K562 (cell line): ENCODE measurements around the gene TCF15. TPM values are rescaled to one million over a fixed set of nuclear protein-coding genes. Genes with fewer than 3 reads are reported as not detected.
A peak's percentile ranks its signal among the peaks of the same experiment; 100 is the strongest.
"Not testable (repeated sequence)": the region's sequence is repeated elsewhere in the genome, so short reads cannot be mapped to it uniquely, and the experiment has no call there.

Source experiments
- ATAC-seq: fragments of 200-7000 bp; cut with Tn5 transposase; 3 replicates; pipeline ENCODE4 v1.9.1; 2020; ENCODE audit warnings: moderate library complexity
- BruUV-seq: library from RNA; stranded (reverse); fragments of 400-500 nt; replicated peaks from 2 replicates; lab custom pipeline; 2021; lab: Mats Ljungman, UMichigan
- CTCF ChIA-PET: fragments of 300-600 bp; formaldehyde crosslinking; extraction: SDS; loops from one replicate; lab custom pipeline; 2021; ENCODE audit warnings: low intra/inter-chr PET ratio; lab: Yijun Ruan, JAX
- POLR2A ChIA-PET: fragments of 300-600, 350-650 bp; sonication (Branson Sonifier 250); formaldehyde crosslinking; extraction: SDS; loops from one replicate; lab custom pipeline; 2021; ENCODE audit warnings: antibody characterized with exemption, inconsistent platforms; lab: Yijun Ruan, JAX
- DNase-seq, 4 experiments: peaks; one replicate each; pipeline versions ENCODE4 v3.0.0 to v3.0.0-alpha.2; 2011 to 2018; ENCODE audit warnings: low spot score in 3 of 4, mixed read lengths in 3 of 4; ENCODE audit errors: extremely low read depth in 1 of 4
- FAIRE-seq: peaks from 2 replicates; lab custom pipeline; 2011; peaks lifted over from hg19 to GRCh38; lab: Jason Lieb, UNC
- H2AFZ ChIP-seq: 2 replicates; pipeline ENCODE4 v1.6.0; 2011; ENCODE audit warnings: low read depth, low read length, control low read depth, inconsistent platforms
- H3K27ac ChIP-seq: fragments of 200-600 bp; 3 replicates; pipeline ENCODE4 v1.8.0; 2011; ENCODE audit warnings: low read depth, mild to moderate bottlenecking, control low read depth, inconsistent platforms, low read length, moderate library complexity, mixed read lengths; ENCODE audit errors: extremely low read depth
- H3K27me3 ChIP-seq, 2 experiments: fragments of 300-600 bp in 1 of 2; 2 replicates in 1 of 2; 3 replicates in 1 of 2; pipeline versions ENCODE4 v1.6.0 to v1.8.0; 2011; ENCODE audit warnings: inconsistent platforms in 2 of 2, low read length in 2 of 2, mild to moderate bottlenecking in 1 of 2, mixed read lengths in 1 of 2, moderate library complexity in 1 of 2; ENCODE audit not compliant: control insufficient read depth in 2 of 2, insufficient read depth in 2 of 2
- H3K36me3 ChIP-seq: fragments of 300-600 bp; 3 replicates; pipeline ENCODE4 v1.8.0; 2011; ENCODE audit warnings: mild to moderate bottlenecking, low read length, inconsistent platforms; ENCODE audit not compliant: control insufficient read depth, insufficient read depth
- H3K4me1 ChIP-seq, 2 experiments: fragments of 200-600 bp in 1 of 2; replicated peaks in 1 of 2; 2 replicates in 1 of 2; 3 replicates in 1 of 2; pipeline versions ENCODE4 v1.5.1 to v1.8.0; 2011; ENCODE audit warnings: inconsistent platforms in 2 of 2, low read length in 2 of 2, mild to moderate bottlenecking in 1 of 2, mixed read lengths in 1 of 2, moderate library complexity in 1 of 2; ENCODE audit not compliant: control insufficient read depth in 2 of 2, insufficient read depth in 2 of 2
- H3K4me2 ChIP-seq: 2 replicates; pipeline ENCODE4 v1.6.1; 2011; ENCODE audit warnings: low read length, control low read depth, inconsistent platforms, mixed read lengths; ENCODE audit not compliant: insufficient read depth
- H3K4me3 ChIP-seq: fragments of 200-600 bp; sonication (generic), shearing (Covaris generic); 2 replicates; pipeline ENCODE4 v1.5.1; 2016; ENCODE audit warnings: control low read depth, inconsistent platforms
- H3K79me2 ChIP-seq: fragments of 200-600 bp; 3 replicates; pipeline ENCODE4 v1.8.0; 2011; ENCODE audit warnings: low read length, inconsistent platforms; ENCODE audit not compliant: control insufficient read depth, insufficient read depth
- H3K9ac ChIP-seq, 2 experiments: 2 replicates each; pipeline versions ENCODE4 v1.6.0 to v1.6.1; 2011; ENCODE audit warnings: low read depth in 2 of 2, low read length in 2 of 2, control low read depth in 1 of 2, inconsistent platforms in 1 of 2, mild to moderate bottlenecking in 1 of 2, mixed read lengths in 1 of 2; ENCODE audit not compliant: insufficient read depth in 1 of 2
- H3K9me1 ChIP-seq: one replicate; pipeline ENCODE4 v1.6.0; 2011; ENCODE audit warnings: inconsistent platforms, mild to moderate bottlenecking, low read length, moderate library complexity; ENCODE audit not compliant: control insufficient read depth, insufficient read depth
- H3K9me3 ChIP-seq: replicated peaks from 2 replicates; pipeline ENCODE4 v1.5.1; 2011; ENCODE audit warnings: low read depth, low read length, inconsistent platforms; ENCODE audit not compliant: control insufficient read depth, insufficient read depth
- H4K20me1 ChIP-seq: replicated peaks from 2 replicates; pipeline ENCODE4 v1.6.1; 2011; ENCODE audit warnings: low read length, inconsistent platforms, mixed read lengths; ENCODE audit not compliant: control insufficient read depth, insufficient read depth
- BCOR ChIP-seq: fragments of 450-650 bp; IDR thresholded peaks from 2 replicates; pipeline ENCODE4 v1.6.1; 2016
- KDM1A ChIP-seq, 2 experiments: fragments of 450-650 bp; IDR thresholded peaks; 2 replicates each; pipeline ENCODE4 v1.6.1; 2016; ENCODE audit warnings: mild to moderate bottlenecking in 2 of 2
- RAD51 ChIP-seq: fragments of 450-650 bp; IDR thresholded peaks from 2 replicates; pipeline ENCODE4 v1.7.1; 2016; ENCODE audit warnings: low read depth, mild to moderate bottlenecking, borderline replicate concordance
- ZNF146 ChIP-seq: IDR thresholded peaks from one replicate; pipeline ENCODE4 v1.6.1; 2018; ENCODE audit warnings: missing compliant biosample characterization; ENCODE audit not compliant: unreplicated experiment
- WGBS: fragments of 100-300 bp; shearing (Covaris generic); methylation state at CpG from one replicate; pipeline ENCODE4 v1.1.6; 2016; ENCODE audit warnings: low coverage, mixed read lengths; ENCODE audit not compliant: insufficient coverage; ENCODE audit errors: missing lambda C conversion rate; 5-methylcytosine and 5-hydroxymethylcytosine counted together
- in situ Hi-C: fragments of 300-500 bp; cut with MboI; formaldehyde crosslinking; loops from 4 replicates; pipeline ENCODE4 v1.15.0; 2018; ENCODE audit warnings: inconsistent platforms, mixed read lengths
- intact Hi-C: fragments of 100-400 bp; cut with micrococcal nuclease; formaldehyde crosslinking; loops from 2 replicates; pipeline ENCODE4 v1.14.2; 2022
- polyA plus RNA-seq, 8 experiments: library from polyadenylated mRNA; depleted of rRNA in 4 of 8; stranded (reverse) in 5 of 8; unstranded in 3 of 8; fragments of >200 nt; fragmentation: Nextera tagmentation in 2 of 8; fragmentation: Illumina TruSeq in 1 of 8; extraction: Ambion mirVana in 2 of 8; extraction: Trizol in 1 of 8; gene quantifications; 2 replicates each; pipeline versions ENCODE4 v1.2.1 to v1.2.3, GENCODE V29; 2011 to 2014; ENCODE audit warnings: inconsistent platforms in 1 of 8, missing spikeins in 1 of 8
- total RNA-seq, 7 experiments: library from RNA; depleted of rRNA in 6 of 7; stranded (reverse); fragments of >200 nt in 6 of 7; fragmentation: Illumina TruSeq in 2 of 7; extraction: Trizol in 2 of 7; gene quantifications; 2 replicates each; pipeline versions ENCODE4 v1.2.1 to v1.2.3, GENCODE V29; 2011 to 2021; ENCODE audit warnings: low replicate concordance in 1 of 7
- TF ChIP-seq, protein P1 (sequence below): sonication (generic); IDR thresholded peaks from 2 replicates; pipeline ENCODE4 v1.6.1; 2016

The TCF15 gene
- total and polyA plus RNA-seq, 9 of the 15 experiments (the other 6 are each of a cell fraction or from before 2014, with no cell fraction given) = 0.04 to 5.0 (median 1.2) TPM

DNA sequence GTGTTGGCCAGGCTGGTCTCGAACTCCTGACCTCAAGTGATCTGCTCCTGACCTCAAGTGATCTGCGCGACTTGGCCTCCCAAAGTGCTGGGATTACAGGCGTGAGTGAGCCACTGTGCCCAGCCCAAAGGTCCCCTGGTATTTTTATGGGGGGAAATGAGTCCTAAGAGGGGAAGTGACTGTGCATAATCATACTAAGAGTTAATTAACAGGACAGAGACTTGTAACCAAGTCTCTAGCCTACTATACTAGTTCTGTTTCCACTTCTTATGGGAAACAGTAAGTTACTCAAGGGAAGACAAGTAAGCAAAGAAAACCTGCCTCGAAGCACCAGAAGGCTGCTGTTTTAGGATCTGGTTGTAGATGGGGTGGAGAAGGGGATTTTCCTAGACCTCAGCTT, 27.9 kb downstream of the TCF15 start:
- H3K4me1 ChIP-seq = peaks cover 0 to 5% of the 10 kb centered on the region in 2 experiments; a peak in 3 of 5 replicates
- DNase-seq = no peak
- H2AFZ ChIP-seq = peak overlapping the region; percentile 86
- no peaks in the 10 kb centered on the region for H3K27me3 ChIP-seq
- ChIA-PET POLR2A (no interaction called here), CTCF (no interaction called here)
- intact Hi-C loops (no loop called here), in situ Hi-C loops (no loop called here)
- no peak overlapping the region for H3K4me2 ChIP-seq
- no peak overlapping the region for H3K4me3 ChIP-seq
- no peak for FAIRE-seq
- no peaks in the 10 kb centered on the region; the same call in 1 of the 2 replicates for H3K9me3 ChIP-seq
- ATAC-seq = no peak
- no TSS peak for BruUV-seq
- no peak overlapping the region; a peak in 1 of 4 replicates for H3K9ac ChIP-seq
- no peak overlapping the region for H3K27ac ChIP-seq
- no peaks in the 10 kb centered on the region for H3K9me1 ChIP-seq
- TF ChIP-seq, protein P1, sequence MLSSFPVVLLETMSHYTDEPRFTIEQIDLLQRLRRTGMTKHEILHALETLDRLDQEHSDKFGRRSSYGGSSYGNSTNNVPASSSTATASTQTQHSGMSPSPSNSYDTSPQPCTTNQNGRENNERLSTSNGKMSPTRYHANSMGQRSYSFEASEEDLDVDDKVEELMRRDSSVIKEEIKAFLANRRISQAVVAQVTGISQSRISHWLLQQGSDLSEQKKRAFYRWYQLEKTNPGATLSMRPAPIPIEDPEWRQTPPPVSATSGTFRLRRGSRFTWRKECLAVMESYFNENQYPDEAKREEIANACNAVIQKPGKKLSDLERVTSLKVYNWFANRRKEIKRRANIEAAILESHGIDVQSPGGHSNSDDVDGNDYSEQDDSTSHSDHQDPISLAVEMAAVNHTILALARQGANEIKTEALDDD = peak; percentile 71
- no peak for TF ChIP-seq RAD51
- H3K36me3 ChIP-seq = no peaks in the 10 kb centered on the region
- no peaks in the 10 kb centered on the region for H3K79me2 ChIP-seq
- WGBS = 33% methylated on average over 5 of the region's 5 CpGs
- no peaks in the 10 kb centered on the region for H4K20me1 ChIP-seq

DNA sequence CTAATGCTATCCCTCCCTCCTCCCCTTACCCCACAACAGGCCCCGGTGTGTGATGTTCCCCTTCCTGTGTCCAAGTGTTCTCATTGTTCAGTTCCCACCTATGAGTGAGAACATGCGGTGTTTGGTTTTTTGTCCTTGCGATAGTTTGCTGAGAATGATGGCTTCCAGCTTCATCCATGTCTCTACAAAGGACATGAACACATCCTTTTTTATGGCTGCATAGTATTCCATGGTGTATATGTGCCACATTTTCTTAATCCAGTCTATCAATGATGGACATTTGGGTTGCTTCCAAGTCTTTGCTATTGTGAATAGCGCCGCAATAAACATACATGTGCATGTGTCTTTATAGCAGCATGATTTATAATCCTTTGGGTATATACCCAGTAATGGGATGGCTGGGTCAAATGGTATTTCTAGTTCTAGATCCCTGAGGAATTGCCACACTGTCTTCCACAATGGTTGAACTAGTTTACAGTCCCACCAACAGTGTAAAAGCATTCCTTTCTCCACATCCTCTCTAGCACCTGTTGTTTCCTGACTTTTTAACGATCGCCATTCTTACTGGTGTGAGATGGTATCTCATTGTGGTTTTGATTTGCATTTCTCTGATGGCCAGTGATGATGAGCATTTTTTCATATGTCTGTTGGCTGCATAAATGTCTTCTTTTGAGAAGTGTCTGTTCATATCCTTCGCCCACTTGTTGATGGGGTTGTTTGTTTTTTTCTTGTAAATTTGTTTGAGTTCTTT, 31.0 kb downstream of the TCF15 start:
- H2AFZ ChIP-seq, H3K9me3 ChIP-seq, H3K9me1 ChIP-seq, H3K4me3 ChIP-seq, H3K9ac ChIP-seq, H4K20me1 ChIP-seq, ATAC-seq, H3K4me2 ChIP-seq, H3K36me3 ChIP-seq, intact Hi-C loops, FAIRE-seq, H3K79me2 ChIP-seq, BruUV-seq, H3K27ac ChIP-seq, H3K4me1 ChIP-seq, H3K27me3 ChIP-seq, in situ Hi-C loops, CTCF ChIA-PET, DNase-seq: not testable (repeated sequence)
- POLR2A ChIA-PET = interaction anchor here (0.8 to 1.1 kb wide), 2 partner anchors 14 to 59 kb away, joined by 3 read pairs; no protein-coding TSS in a partner anchor
- WGBS = 24% methylated on average over 5 of the region's 8 CpGs
- TF ChIP-seq KDM1A (IDR thresholded peaks at IDR 0.05) (peak; percentile 13 to 37; a peak in 1 of 4 replicates), BCOR (0 out of 2 replicates have a peak, but pooled peaks have one; percentile 48), ZNF146 (peak; percentile 82)
